C4-2B (cell line): ENCODE data around the gene CENPA.

Experiments
- ZFX ChIP-seq: fragments of 450-650 bp; IDR thresholded peaks from 2 replicates; pipeline ENCODE4 v1.6.1; 2017
- TF ChIP-seq, protein P1 (sequence below): fragments of 450-650 bp; conservative IDR thresholded peaks from 2 replicates; pipeline ENCODE4 v1.5.1; 2017; ENCODE audit warnings: mild to moderate bottlenecking

DNA sequence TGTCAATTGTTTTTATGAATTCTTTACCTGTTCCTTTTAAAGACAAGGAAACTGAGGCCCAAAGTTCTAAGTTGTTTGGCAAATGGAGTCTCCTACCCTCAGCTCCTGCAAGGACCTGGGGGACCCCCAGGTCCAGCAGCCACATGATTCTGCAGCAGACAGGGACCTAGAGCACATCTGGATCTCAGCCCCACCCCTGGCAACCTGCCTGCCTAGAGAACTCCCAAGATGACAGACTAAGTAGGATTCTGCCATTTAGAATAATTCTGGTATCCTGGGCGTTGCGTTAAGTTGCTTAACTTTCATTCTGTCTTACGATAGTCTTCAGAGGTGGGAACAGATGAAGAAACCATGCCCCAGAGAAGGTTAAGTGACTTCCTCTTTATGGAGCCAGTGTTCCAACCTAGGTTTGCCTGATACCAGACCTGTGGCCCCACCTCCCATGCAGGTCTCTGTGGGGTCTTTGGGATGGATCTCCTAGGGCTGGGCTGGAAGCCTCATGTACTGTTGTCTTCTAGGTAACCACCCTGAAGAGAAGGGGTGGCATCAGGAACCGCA, 5.6 kb upstream of the CENPA start:
- TF ChIP-seq, protein P1, sequence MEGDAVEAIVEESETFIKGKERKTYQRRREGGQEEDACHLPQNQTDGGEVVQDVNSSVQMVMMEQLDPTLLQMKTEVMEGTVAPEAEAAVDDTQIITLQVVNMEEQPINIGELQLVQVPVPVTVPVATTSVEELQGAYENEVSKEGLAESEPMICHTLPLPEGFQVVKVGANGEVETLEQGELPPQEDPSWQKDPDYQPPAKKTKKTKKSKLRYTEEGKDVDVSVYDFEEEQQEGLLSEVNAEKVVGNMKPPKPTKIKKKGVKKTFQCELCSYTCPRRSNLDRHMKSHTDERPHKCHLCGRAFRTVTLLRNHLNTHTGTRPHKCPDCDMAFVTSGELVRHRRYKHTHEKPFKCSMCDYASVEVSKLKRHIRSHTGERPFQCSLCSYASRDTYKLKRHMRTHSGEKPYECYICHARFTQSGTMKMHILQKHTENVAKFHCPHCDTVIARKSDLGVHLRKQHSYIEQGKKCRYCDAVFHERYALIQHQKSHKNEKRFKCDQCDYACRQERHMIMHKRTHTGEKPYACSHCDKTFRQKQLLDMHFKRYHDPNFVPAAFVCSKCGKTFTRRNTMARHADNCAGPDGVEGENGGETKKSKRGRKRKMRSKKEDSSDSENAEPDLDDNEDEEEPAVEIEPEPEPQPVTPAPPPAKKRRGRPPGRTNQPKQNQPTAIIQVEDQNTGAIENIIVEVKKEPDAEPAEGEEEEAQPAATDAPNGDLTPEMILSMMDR, result no peak
- TF ChIP-seq ZFX, result no peak
